OCI-LY7 (cell line): ENCODE measurements around the gene RPL12.

Experiments used
- EZH2phosphoT487 ChIP-seq: fragments of 200-600 bp; sonication (generic); IDR thresholded peaks from 2 replicates; pipeline ENCODE4 v1.6.1; 2018; ENCODE audit warnings: low read depth, borderline replicate concordance, mild to moderate bottlenecking, mixed run types, antibody characterized with exemption, low read length, moderate library complexity, mixed read lengths
- TF ChIP-seq, protein P1 (sequence below): fragments of 200-600 bp; sonication (generic); conservative IDR thresholded peaks from 2 replicates; pipeline ENCODE4 v1.5.1; 2014; ENCODE audit warnings: mild to moderate bottlenecking, antibody characterized with exemption, low read length, moderate library complexity, mixed read lengths

DNA sequence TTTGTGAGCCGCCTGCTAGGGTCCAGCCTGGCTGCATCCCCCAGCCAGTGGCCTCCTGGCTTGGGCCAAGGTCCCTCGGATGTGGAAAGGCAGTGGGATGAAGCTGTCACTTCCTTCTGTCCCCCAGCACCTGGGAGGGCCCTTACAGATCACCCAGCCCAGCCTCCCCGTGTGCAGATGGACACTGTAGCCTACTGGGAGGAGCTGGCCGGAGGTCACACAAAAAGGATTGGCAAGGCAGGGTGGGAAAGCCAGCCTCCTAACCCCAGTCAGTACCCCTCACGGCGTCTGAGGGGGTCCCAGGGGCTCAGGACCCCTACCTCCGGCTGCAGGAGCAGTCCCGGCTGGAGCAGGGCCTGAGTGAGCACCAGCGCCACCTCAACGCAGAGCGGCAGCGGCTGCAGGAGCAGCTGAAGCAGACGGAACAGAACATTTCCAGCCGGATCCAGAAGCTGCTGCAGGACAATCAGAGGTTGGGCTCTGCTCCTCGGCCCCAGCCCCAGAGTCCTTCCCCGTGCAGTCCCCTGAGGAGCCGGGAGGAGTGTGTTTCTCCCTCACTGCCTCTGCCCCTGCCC is 28.4 kb upstream of the RPL12 start:
- TF ChIP-seq, protein P1, sequence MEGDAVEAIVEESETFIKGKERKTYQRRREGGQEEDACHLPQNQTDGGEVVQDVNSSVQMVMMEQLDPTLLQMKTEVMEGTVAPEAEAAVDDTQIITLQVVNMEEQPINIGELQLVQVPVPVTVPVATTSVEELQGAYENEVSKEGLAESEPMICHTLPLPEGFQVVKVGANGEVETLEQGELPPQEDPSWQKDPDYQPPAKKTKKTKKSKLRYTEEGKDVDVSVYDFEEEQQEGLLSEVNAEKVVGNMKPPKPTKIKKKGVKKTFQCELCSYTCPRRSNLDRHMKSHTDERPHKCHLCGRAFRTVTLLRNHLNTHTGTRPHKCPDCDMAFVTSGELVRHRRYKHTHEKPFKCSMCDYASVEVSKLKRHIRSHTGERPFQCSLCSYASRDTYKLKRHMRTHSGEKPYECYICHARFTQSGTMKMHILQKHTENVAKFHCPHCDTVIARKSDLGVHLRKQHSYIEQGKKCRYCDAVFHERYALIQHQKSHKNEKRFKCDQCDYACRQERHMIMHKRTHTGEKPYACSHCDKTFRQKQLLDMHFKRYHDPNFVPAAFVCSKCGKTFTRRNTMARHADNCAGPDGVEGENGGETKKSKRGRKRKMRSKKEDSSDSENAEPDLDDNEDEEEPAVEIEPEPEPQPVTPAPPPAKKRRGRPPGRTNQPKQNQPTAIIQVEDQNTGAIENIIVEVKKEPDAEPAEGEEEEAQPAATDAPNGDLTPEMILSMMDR: no peak
- no peak for TF ChIP-seq EZH2phosphoT487
